Measurements from ENCODE around the gene CDH8. TPM values are rescaled to one million over a fixed set of nuclear protein-coding genes. Genes with fewer than 3 reads are reported as not detected.

The CDH8 gene
- total and polyA plus RNA-seq, 2 experiments from 2014 or later, result 2.1 to 2.2 TPM

- no peak overlapping the region for H2AFZ ChIP-seq
- H4K20me1 ChIP-seq (ENCODE audit: insufficient read depth, poor library complexity, severe bottlenecking), result no peaks in the 10 kb centered on the region
- no peak overlapping the region for H3K4me2 ChIP-seq
- H3K4me1 ChIP-seq (ENCODE audit: insufficient read depth), result no peaks in the 10 kb centered on the region
- H3K9me2 ChIP-seq (replicated peaks; ENCODE audit: insufficient read depth), result no peaks in the 10 kb centered on the region
- H3K79me2 ChIP-seq, result no peaks in the 10 kb centered on the region
- no peaks in the 10 kb centered on the region for H3K9me3 ChIP-seq (ENCODE audit: low read depth)
- H3K27me3 ChIP-seq, result no peaks in the 10 kb centered on the region
- WGBS (ENCODE audit: low lambda C conversion rate, missing lambda C conversion rate), result 94% methylated on average over 3 of the region's 3 CpGs
- no peak overlapping the region for H3K27ac ChIP-seq
- DNase-seq (ENCODE audit: low spot score), result no peak
- no peaks in the 10 kb centered on the region for H3K36me3 ChIP-seq (replicated peaks; ENCODE audit: insufficient read depth, low read depth)
- H3K4me3 ChIP-seq, result no peak overlapping the region
- TF ChIP-seq EZH2phosphoT487 (IDR thresholded peaks at IDR 0.05; ENCODE audit: low read depth, severe bottlenecking, unreplicated experiment) (no peak), EZH2 (IDR thresholded peaks at IDR 0.05; ENCODE audit: borderline replicate concordance) (no peak), CTCF (IDR thresholded peaks at IDR 0.05; ENCODE audit: poor library complexity) (no peak)
Measured at GRCh38 chr16:61934601-61935000, 101.6 kb downstream of the CDH8 start.

GRCh38 chr16:61929776-61930175 is 106.5 kb downstream of the CDH8 start:
- no peak overlapping the region for H3K4me3 ChIP-seq
- no peaks in the 10 kb centered on the region for H4K20me1 ChIP-seq (ENCODE audit: insufficient read depth, poor library complexity, severe bottlenecking)
- H3K79me2 ChIP-seq, result no peaks in the 10 kb centered on the region
- H3K9me3 ChIP-seq (ENCODE audit: low read depth), result no peaks in the 10 kb centered on the region
- H3K36me3 ChIP-seq (replicated peaks; ENCODE audit: insufficient read depth, low read depth), result no peaks in the 10 kb centered on the region
- no peaks in the 10 kb centered on the region for H3K9me2 ChIP-seq (replicated peaks; ENCODE audit: insufficient read depth)
- no peak overlapping the region for H3K4me2 ChIP-seq
- no peak for DNase-seq (ENCODE audit: low spot score)
- no peak overlapping the region for H2AFZ ChIP-seq
- H3K4me1 ChIP-seq (ENCODE audit: insufficient read depth), result no peaks in the 10 kb centered on the region
- no peaks in the 10 kb centered on the region for H3K27me3 ChIP-seq
- H3K27ac ChIP-seq, result no peak overlapping the region
- TF ChIP-seq EZH2phosphoT487 (IDR thresholded peaks at IDR 0.05; ENCODE audit: low read depth, severe bottlenecking, unreplicated experiment), result no peak
- no peak for TF ChIP-seq CTCF (IDR thresholded peaks at IDR 0.05; ENCODE audit: poor library complexity)
- TF ChIP-seq EZH2 (IDR thresholded peaks at IDR 0.05; ENCODE audit: borderline replicate concordance), result no peak
- WGBS (ENCODE audit: low lambda C conversion rate, missing lambda C conversion rate), result 90% methylated on average over 1 of the region's 1 CpG

GRCh38 chr16:61926766-61927165 is 109.5 kb downstream of the CDH8 start:
- Histone ChIP-seq H3K9me3 (ENCODE audit: low read depth) (no peaks in the 10 kb centered on the region), H4K20me1 (ENCODE audit: insufficient read depth, poor library complexity, severe bottlenecking) (no peaks in the 10 kb centered on the region), H3K4me3 (no peak overlapping the region), H3K79me2 (no peaks in the 10 kb centered on the region), H3K9me2 (replicated peaks; ENCODE audit: insufficient read depth) (no peaks in the 10 kb centered on the region), H3K36me3 (replicated peaks; ENCODE audit: insufficient read depth, low read depth) (no peaks in the 10 kb centered on the region), H3K27ac (no peak overlapping the region), H3K4me1 (ENCODE audit: insufficient read depth) (no peaks in the 10 kb centered on the region), H2AFZ (no peak overlapping the region), H3K4me2 (no peak overlapping the region), H3K27me3 (no peaks in the 10 kb centered on the region)
- TF ChIP-seq EZH2 (IDR thresholded peaks at IDR 0.05; ENCODE audit: borderline replicate concordance) (no peak), CTCF (IDR thresholded peaks at IDR 0.05; ENCODE audit: poor library complexity) (no peak), EZH2phosphoT487 (IDR thresholded peaks at IDR 0.05; ENCODE audit: low read depth, severe bottlenecking, unreplicated experiment) (no peak)
- WGBS (ENCODE audit: low lambda C conversion rate, missing lambda C conversion rate), result 93% methylated on average over 3 of the region's 3 CpGs
- DNase-seq (ENCODE audit: low spot score), result no peak

GRCh38 chr16:61923629-61924028 is 112.6 kb downstream of the CDH8 start:
- Histone ChIP-seq H3K4me2 (no peak overlapping the region), H3K36me3 (replicated peaks; ENCODE audit: insufficient read depth, low read depth) (no peaks in the 10 kb centered on the region), H3K27ac (no peak overlapping the region), H3K9me2 (replicated peaks; ENCODE audit: insufficient read depth) (no peaks in the 10 kb centered on the region), H2AFZ (no peak overlapping the region), H3K79me2 (no peaks in the 10 kb centered on the region), H3K4me1 (ENCODE audit: insufficient read depth) (no peaks in the 10 kb centered on the region), H4K20me1 (ENCODE audit: insufficient read depth, poor library complexity, severe bottlenecking) (no peaks in the 10 kb centered on the region), H3K27me3 (no peaks in the 10 kb centered on the region), H3K4me3 (no peak overlapping the region), H3K9me3 (ENCODE audit: low read depth) (no peaks in the 10 kb centered on the region)
- no peak for DNase-seq (ENCODE audit: low spot score)
- TF ChIP-seq CTCF (IDR thresholded peaks at IDR 0.05; ENCODE audit: poor library complexity) (no peak), EZH2 (IDR thresholded peaks at IDR 0.05; ENCODE audit: borderline replicate concordance) (no peak), EZH2phosphoT487 (IDR thresholded peaks at IDR 0.05; ENCODE audit: low read depth, severe bottlenecking, unreplicated experiment) (no peak)

Data from hepatocyte (in vitro differentiated cells).